Inflammatory macrophage treated with lipopolysaccharide for 4 hours (primary cell): Measurements from ENCODE around the gene RBM4.
A peak's percentile ranks its signal among the peaks of the same experiment; 100 is the strongest.

ENCODE experiments used
- DNase-seq: peaks from one replicate; pipeline ENCODE4 v3.0.0-alpha.2; 2020

Gene RBM4

GRCh38 chr11:66691311-66691980, 52.9 kb downstream of the RBM4 start:
- no peak for DNase-seq

GRCh38 chr11:66692446-66692845, 53.9 kb downstream of the RBM4 start:
- DNase-seq, result no peak

- no peak for DNase-seq
Observed at GRCh38 chr11:66692871-66693331, 54.4 kb downstream of the RBM4 start.

- no peak for DNase-seq
Observed at GRCh38 chr11:66693356-66694055, 55.0 kb downstream of the RBM4 start.

GRCh38 chr11:66694056-66694410, 55.5 kb downstream of the RBM4 start:
- no peak for DNase-seq

GRCh38 chr11:66694732-66695207, 56.3 kb downstream of the RBM4 start:
- peak; percentile 95 for DNase-seq
